GM10248 (cell line): ENCODE measurements around the gene PLCXD1.

ENCODE experiments used
- CTCF ChIA-PET: fragments of 300-600 bp; sonication (Branson Sonifier 250); formaldehyde crosslinking; extraction: SDS; loops from one replicate; lab custom pipeline; 2021; ENCODE audit warnings: antibody characterized with exemption; lab: Yijun Ruan, JAX
- POLR2A ChIA-PET: fragments of 350-650 bp; sonication (Branson Sonifier 250); formaldehyde crosslinking; extraction: SDS; loops from one replicate; lab custom pipeline; 2020; ENCODE audit warnings: antibody characterized with exemption; lab: Yijun Ruan, JAX
- DNase-seq: peaks from one replicate; pipeline ENCODE4 v3.0.0; 2012; ENCODE audit errors: extremely low spot score
- CTCF ChIP-seq: IDR thresholded peaks from 2 replicates; pipeline ENCODE4 v1.5.1; 2012; ENCODE audit warnings: mild to moderate bottlenecking, low read depth; ENCODE audit errors: extremely low read depth, missing control alignments, control extremely low read depth

PLCXD1 gene

GRCh38 chrX:337331-337831, 56.2 kb downstream of the PLCXD1 start:
- POLR2A ChIA-PET = no interaction called here
- CTCF ChIA-PET = no interaction called here
- DNase-seq = no peak
- TF ChIP-seq CTCF = no peak

- ChIA-PET POLR2A (no interaction called here), CTCF (no interaction called here)
- no peak for DNase-seq
- no peak for TF ChIP-seq CTCF
Observed at GRCh38 chrX:338281-338835, 57.2 kb downstream of the PLCXD1 start.

GRCh38 chrX:338836-339400, 57.7 kb downstream of the PLCXD1 start:
- DNase-seq = no peak
- no peak for TF ChIP-seq CTCF
- CTCF ChIA-PET = no interaction called here
- POLR2A ChIA-PET = no interaction called here

- DNase-seq = no peak
- TF ChIP-seq CTCF = no peak
- CTCF ChIA-PET = no interaction called here
- POLR2A ChIA-PET = no interaction called here
Observed at GRCh38 chrX:340121-340520, 58.9 kb downstream of the PLCXD1 start.

GRCh38 chrX:340641-341423, 59.7 kb downstream of the PLCXD1 start:
- TF ChIP-seq CTCF = no peak
- no peak for DNase-seq
- CTCF ChIA-PET = no interaction called here
- POLR2A ChIA-PET = no interaction called here

- POLR2A ChIA-PET = no interaction called here
- TF ChIP-seq CTCF = no peak
- no peak for DNase-seq
- CTCF ChIA-PET = no interaction called here
Observed at GRCh38 chrX:341541-342101, 60.4 kb downstream of the PLCXD1 start.
